Calu3 (cell line): ENCODE measurements around the gene NXPE3. TPM values are rescaled to one million over a fixed set of nuclear protein-coding genes. Genes with fewer than 3 reads are reported as not detected.

Experiments
- BruUV-seq: library from RNA; stranded (reverse); fragments of 400-500 nt; replicated peaks from 2 replicates; lab custom pipeline; 2021; lab: Mats Ljungman, UMichigan
- CTCF ChIA-PET: fragments of 300-600 bp; sonication (Branson Sonifier 250); formaldehyde crosslinking; loops from one replicate; lab custom pipeline; 2022; ENCODE audit warnings: antibody characterized with exemption; lab: Charles Lee
- DNase-seq: peaks from one replicate; pipeline ENCODE4 v3.0.0; 2022
- H3K27ac Mint-ChIP-seq: one replicate; pipeline ENCODE4 v1.8.0; 2022; ENCODE audit warnings: mixed read lengths; ENCODE audit not compliant: unreplicated experiment
- H3K27me3 Mint-ChIP-seq: one replicate; pipeline ENCODE4 v1.8.0; 2022; ENCODE audit warnings: mixed read lengths; ENCODE audit not compliant: unreplicated experiment
- H3K36me3 Mint-ChIP-seq: one replicate; pipeline ENCODE4 v1.8.0; 2022; ENCODE audit warnings: mild to moderate bottlenecking, moderate library complexity, mixed read lengths; ENCODE audit not compliant: insufficient read depth, unreplicated experiment
- H3K4me1 Mint-ChIP-seq: one replicate; pipeline ENCODE4 v1.8.0; 2022; ENCODE audit warnings: mild to moderate bottlenecking, low read depth, mixed read lengths; ENCODE audit not compliant: unreplicated experiment
- H3K4me3 Mint-ChIP-seq: one replicate; pipeline ENCODE4 v1.8.0; 2022; ENCODE audit warnings: mild to moderate bottlenecking, low read depth, moderate library complexity, mixed read lengths; ENCODE audit not compliant: unreplicated experiment
- H3K9me3 Mint-ChIP-seq: one replicate; pipeline ENCODE4 v1.8.0; 2022; ENCODE audit warnings: low read depth, mixed read lengths; ENCODE audit not compliant: unreplicated experiment
- intact Hi-C: fragments of 100-400 bp; cut with micrococcal nuclease; formaldehyde crosslinking; loops from one replicate; pipeline ENCODE4 v1.10.0; 2022; ENCODE audit not compliant: unreplicated experiment
- total RNA-seq: library from RNA; stranded (reverse); gene quantifications from 2 replicates; pipeline ENCODE4 v1.2.3, GENCODE V29; 2022
- TF ChIP-seq, protein P1 (sequence below): fragments of 200-600 bp; IDR thresholded peaks from one replicate; pipeline ENCODE4 v1.8.0; 2022; ENCODE audit warnings: antibody characterized with exemption; ENCODE audit not compliant: unreplicated experiment

Gene NXPE3
- total RNA-seq, 1 experiment from 2014 or later: 3.0 TPM

DNA sequence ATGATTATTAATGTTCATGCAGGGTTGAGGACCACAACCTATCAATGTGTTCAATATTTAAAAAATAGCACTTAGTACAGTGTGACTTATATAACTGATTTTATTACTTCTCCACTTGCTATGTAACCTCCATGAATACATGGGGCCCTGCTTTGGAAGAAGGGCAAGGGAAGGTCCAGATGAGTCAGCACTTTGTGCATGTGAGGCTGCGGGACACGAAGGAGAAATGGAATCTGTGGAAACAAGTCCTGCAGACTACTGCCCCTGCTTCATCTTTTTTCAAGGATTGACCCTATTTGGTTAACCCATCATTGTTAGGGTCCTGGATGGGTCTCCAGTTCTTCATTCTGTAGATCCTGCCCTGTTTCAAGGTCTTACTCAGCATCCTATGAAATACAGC is 1.6 kb downstream of the NXPE3 start:
- CTCF ChIA-PET: no interaction called here
- BruUV-seq: no TSS peak
- Mint-ChIP-seq H3K36me3 (peaks cover 17% of the 10 kb centered on the region), H3K9me3 (no peaks in the 10 kb centered on the region), H3K4me1 (no peaks in the 10 kb centered on the region), H3K27ac (no peak overlapping the region), H3K27me3 (no peaks in the 10 kb centered on the region), H3K4me3 (no peak overlapping the region)
- no peak for DNase-seq
- intact Hi-C loops: no loop called here
- TF ChIP-seq, protein P1, sequence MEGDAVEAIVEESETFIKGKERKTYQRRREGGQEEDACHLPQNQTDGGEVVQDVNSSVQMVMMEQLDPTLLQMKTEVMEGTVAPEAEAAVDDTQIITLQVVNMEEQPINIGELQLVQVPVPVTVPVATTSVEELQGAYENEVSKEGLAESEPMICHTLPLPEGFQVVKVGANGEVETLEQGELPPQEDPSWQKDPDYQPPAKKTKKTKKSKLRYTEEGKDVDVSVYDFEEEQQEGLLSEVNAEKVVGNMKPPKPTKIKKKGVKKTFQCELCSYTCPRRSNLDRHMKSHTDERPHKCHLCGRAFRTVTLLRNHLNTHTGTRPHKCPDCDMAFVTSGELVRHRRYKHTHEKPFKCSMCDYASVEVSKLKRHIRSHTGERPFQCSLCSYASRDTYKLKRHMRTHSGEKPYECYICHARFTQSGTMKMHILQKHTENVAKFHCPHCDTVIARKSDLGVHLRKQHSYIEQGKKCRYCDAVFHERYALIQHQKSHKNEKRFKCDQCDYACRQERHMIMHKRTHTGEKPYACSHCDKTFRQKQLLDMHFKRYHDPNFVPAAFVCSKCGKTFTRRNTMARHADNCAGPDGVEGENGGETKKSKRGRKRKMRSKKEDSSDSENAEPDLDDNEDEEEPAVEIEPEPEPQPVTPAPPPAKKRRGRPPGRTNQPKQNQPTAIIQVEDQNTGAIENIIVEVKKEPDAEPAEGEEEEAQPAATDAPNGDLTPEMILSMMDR: no peak

DNA sequence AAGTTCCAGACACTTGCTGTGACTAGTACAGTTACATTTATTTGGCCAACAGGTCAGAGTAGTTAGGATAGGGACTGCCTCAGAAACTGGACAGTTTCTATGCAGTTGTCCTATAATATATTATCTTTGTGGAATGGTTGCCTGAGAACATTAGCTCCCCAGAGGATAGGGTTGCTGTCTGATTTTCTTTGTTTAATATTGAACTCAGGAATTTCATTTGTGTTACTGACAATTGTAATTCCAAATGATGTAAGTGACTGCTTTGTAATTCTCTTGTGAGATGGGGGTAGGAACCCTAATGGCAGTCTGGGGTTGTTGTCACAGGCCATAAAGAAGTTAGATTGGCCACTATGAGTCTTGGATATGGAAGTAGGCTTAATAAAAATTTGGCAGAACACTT is 2.2 kb downstream of the NXPE3 start:
- no peaks in the 10 kb centered on the region for H3K27me3 Mint-ChIP-seq
- H3K27ac Mint-ChIP-seq: no peak overlapping the region
- CTCF ChIA-PET: no interaction called here
- intact Hi-C loops: no loop called here
- H3K4me3 Mint-ChIP-seq: no peak overlapping the region
- TF ChIP-seq, protein P1: no peak
- no peaks in the 10 kb centered on the region for H3K4me1 Mint-ChIP-seq
- BruUV-seq: no TSS peak
- peaks cover 17% of the 10 kb centered on the region for H3K36me3 Mint-ChIP-seq
- no peak for DNase-seq
- H3K9me3 Mint-ChIP-seq: no peaks in the 10 kb centered on the region

DNA sequence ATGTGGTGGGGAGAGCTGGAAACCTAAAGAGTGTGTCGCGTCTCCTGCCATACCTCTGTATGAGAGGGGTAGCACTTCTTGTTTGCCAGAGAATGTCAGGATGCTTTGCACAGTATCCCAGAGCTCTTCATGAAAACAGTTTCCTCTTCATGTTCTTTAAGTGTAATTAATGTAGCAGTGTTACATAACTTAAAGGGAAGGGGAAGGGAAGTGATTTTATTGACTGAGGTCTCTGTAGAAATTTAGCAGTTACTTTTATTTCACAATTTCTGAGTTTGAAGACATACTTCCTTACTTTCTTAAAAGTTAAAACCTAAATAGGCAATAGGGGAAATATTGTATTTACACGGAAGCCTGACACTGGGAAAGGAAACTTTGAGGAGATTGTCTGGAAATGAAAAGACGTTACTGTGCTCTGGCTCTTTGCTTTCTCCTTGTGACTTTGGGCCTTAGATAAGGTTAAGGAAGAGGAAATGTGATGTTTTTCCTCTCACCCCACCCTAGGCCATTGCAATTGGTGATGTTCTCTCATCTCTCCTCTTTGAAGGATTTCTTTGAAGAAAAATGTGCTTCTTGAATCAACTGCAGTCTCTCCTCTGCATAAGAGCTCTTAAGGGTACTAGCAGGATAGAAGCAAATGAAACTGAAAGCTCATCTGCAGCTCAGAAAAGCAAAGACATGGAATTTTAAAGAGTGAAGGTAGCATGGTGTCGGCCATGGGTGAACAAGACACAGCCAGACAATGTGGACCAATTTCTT is 6.0 kb downstream of the NXPE3 start:
- intact Hi-C loops: no loop called here

DNA sequence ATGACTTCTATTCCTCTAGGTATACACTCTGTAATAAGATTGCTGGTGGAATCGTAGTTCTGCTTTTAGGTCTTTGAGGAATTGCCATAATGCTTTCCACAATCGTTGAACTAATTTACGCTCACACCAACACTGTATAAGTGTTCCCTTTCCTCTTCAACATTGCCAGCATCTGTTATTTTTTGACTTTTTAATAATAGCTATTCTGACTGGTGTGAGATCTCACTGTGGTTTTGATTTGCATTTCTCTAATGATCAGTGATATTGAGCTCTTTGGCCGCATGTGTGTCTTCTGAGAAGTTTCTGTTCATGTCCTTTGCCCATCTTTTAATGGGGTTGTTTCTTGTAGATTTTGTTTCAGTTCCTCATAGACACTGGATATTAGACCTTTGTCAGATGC is 12.8 kb downstream of the NXPE3 start:
- TF ChIP-seq, protein P1: no peak
- Mint-ChIP-seq H3K27ac (no peak overlapping the region), H3K4me3 (no peak overlapping the region), H3K36me3 (no peaks in the 10 kb centered on the region), H3K9me3 (no peaks in the 10 kb centered on the region), H3K27me3 (no peaks in the 10 kb centered on the region), H3K4me1 (no peaks in the 10 kb centered on the region)
- no TSS peak for BruUV-seq
- no peak for DNase-seq
- CTCF ChIA-PET: no interaction called here
- intact Hi-C loops: no loop called here

More for the DNA sequence above, 6.0 kb downstream of the NXPE3 start:
- H3K27me3 Mint-ChIP-seq: no peaks in the 10 kb centered on the region
- no peak for DNase-seq
- peaks cover 4% of the 10 kb centered on the region for H3K36me3 Mint-ChIP-seq
- TF ChIP-seq, protein P1: no peak
- H3K27ac Mint-ChIP-seq: no peak overlapping the region
- H3K4me3 Mint-ChIP-seq: no peak overlapping the region
- H3K4me1 Mint-ChIP-seq: no peaks in the 10 kb centered on the region
- CTCF ChIA-PET: no interaction called here
- BruUV-seq: no TSS peak
- no peaks in the 10 kb centered on the region for H3K9me3 Mint-ChIP-seq
